ENCODE results near the gene SCO1. TPM values are rescaled to one million over a fixed set of nuclear protein-coding genes. Genes with fewer than 3 reads are reported as not detected.

SCO1 gene
- total and polyA plus RNA-seq, 2 donors (not counting 1 experiment from before 2014, with no cell fraction given), result 5.9 to 28.6 TPM

- H3K27ac Mint-ChIP-seq, result no peak overlapping the region
- no peaks in the 10 kb centered on the region for H3K27me3 Mint-ChIP-seq
- intact Hi-C loops (cut with micrococcal nuclease), result no loop called here
- H3K9ac ChIP-seq (ENCODE audit: low read length), result no peak overlapping the region
- H3K4me2 ChIP-seq (replicated peaks; ENCODE audit: low read depth, low read length, poor library complexity, severe bottlenecking), result no peak overlapping the region
- H3K79me2 ChIP-seq (ENCODE audit: control insufficient read depth, insufficient read depth, low read length), result no peaks in the 10 kb centered on the region
- H3K9me3 Mint-ChIP-seq (ENCODE audit: insufficient read depth), result no peaks in the 10 kb centered on the region
- H3K9me3 ChIP-seq (ENCODE audit: control extremely low read depth in 1 of 3, control insufficient read depth in 2 of 3, insufficient read depth in 1 of 3, low read length in 2 of 3), result no peaks in the 10 kb centered on the region
- WGBS (ENCODE audit: insufficient coverage), result no CpG with 5 or more reads among the region's 5 CpGs
- no peak overlapping the region for H3K27ac ChIP-seq (ENCODE audit: low read length in 2 of 2)
- ATAC-seq (ENCODE audit: low read depth), result no peak
- H3K36me3 ChIP-seq (replicated peaks in 1 of 2; ENCODE audit: control extremely low read depth in 1 of 2, control insufficient read depth in 1 of 2, extremely low read depth in 1 of 2, insufficient read depth in 2 of 2, low read length in 1 of 2), result peaks cover 0 to 2% of the 10 kb centered on the region in 2 experiments
- no peak overlapping the region for H3K4me3 ChIP-seq (ENCODE audit: control extremely low read depth in 1 of 5, extremely low read depth in 1 of 5, insufficient read depth in 1 of 5, low read depth in 2 of 5, low read length in 4 of 5)
- H3K27me3 ChIP-seq (replicated peaks in 1 of 4; ENCODE audit: control extremely low read depth in 1 of 4, control insufficient read depth in 3 of 4, insufficient read depth in 4 of 4, low read length in 3 of 4), result no peaks in the 10 kb centered on the region
- CTCF ChIA-PET, result no interaction called here
- POLR2A ChIA-PET, result no interaction called here
- H3K4me1 ChIP-seq (ENCODE audit: control insufficient read depth in 2 of 2, insufficient read depth in 2 of 2, low read length in 2 of 2), result no peaks in the 10 kb centered on the region
- no peak for DNase-seq
- no peak overlapping the region for H2AFZ ChIP-seq (ENCODE audit: insufficient read depth, low read depth, low read length, poor library complexity, severe bottlenecking)
- TF ChIP-seq EZH2 (IDR thresholded peaks at IDR 0.05; ENCODE audit: borderline replicate concordance, insufficient read depth, low read depth, low read length, poor library complexity, severe bottlenecking) (no peak), CTCF (IDR thresholded peaks at IDR 0.05) (no peak)
- H3K4me1 Mint-ChIP-seq, result no peaks in the 10 kb centered on the region
- no peaks in the 10 kb centered on the region for H4K20me1 ChIP-seq (ENCODE audit: control insufficient read depth, insufficient read depth, low read length, poor library complexity, severe bottlenecking)
- no peak overlapping the region for H3K4me3 Mint-ChIP-seq
Observed at GRCh38 chr17:10666906-10667305, 30.4 kb downstream of the SCO1 start.

- H3K9ac ChIP-seq (ENCODE audit: low read length), result no peak overlapping the region
- H3K4me2 ChIP-seq (replicated peaks; ENCODE audit: low read depth, low read length, poor library complexity, severe bottlenecking), result no peak overlapping the region
- no peaks in the 10 kb centered on the region for H3K9me3 ChIP-seq (ENCODE audit: control extremely low read depth in 1 of 3, control insufficient read depth in 2 of 3, insufficient read depth in 1 of 3, low read length in 2 of 3)
- H3K36me3 ChIP-seq (replicated peaks in 1 of 2; ENCODE audit: control extremely low read depth in 1 of 2, control insufficient read depth in 1 of 2, extremely low read depth in 1 of 2, insufficient read depth in 2 of 2, low read length in 1 of 2), result peaks cover 0 to 2% of the 10 kb centered on the region in 2 experiments
- Mint-ChIP-seq H3K9me3 (ENCODE audit: insufficient read depth) (no peaks in the 10 kb centered on the region), H3K4me3 (no peak overlapping the region), H3K27me3 (no peaks in the 10 kb centered on the region), H3K27ac (no peak overlapping the region), H3K4me1 (no peaks in the 10 kb centered on the region)
- H3K4me1 ChIP-seq (ENCODE audit: control insufficient read depth in 2 of 2, insufficient read depth in 2 of 2, low read length in 2 of 2), result no peaks in the 10 kb centered on the region
- POLR2A ChIA-PET, result no interaction called here
- H3K79me2 ChIP-seq (ENCODE audit: control insufficient read depth, insufficient read depth, low read length), result no peaks in the 10 kb centered on the region
- WGBS (ENCODE audit: insufficient coverage), result 98% methylated on average over 9 of the region's 9 CpGs
- H3K4me3 ChIP-seq (ENCODE audit: control extremely low read depth in 1 of 5, extremely low read depth in 1 of 5, insufficient read depth in 1 of 5, low read depth in 2 of 5, low read length in 4 of 5), result no peak overlapping the region
- intact Hi-C loops (cut with micrococcal nuclease), result no loop called here
- no peak overlapping the region for H2AFZ ChIP-seq (ENCODE audit: insufficient read depth, low read depth, low read length, poor library complexity, severe bottlenecking)
- DNase-seq, result no peak
- no peak overlapping the region for H3K27ac ChIP-seq (ENCODE audit: low read length in 2 of 2)
- no peak for ATAC-seq (ENCODE audit: low read depth)
- no peak for TF ChIP-seq EZH2 (IDR thresholded peaks at IDR 0.05; ENCODE audit: borderline replicate concordance, insufficient read depth, low read depth, low read length, poor library complexity, severe bottlenecking)
- TF ChIP-seq CTCF (IDR thresholded peaks at IDR 0.05), result no peak
- CTCF ChIA-PET, result interaction anchor here (2.2 kb wide), 1 partner anchor 18 kb away, joined by 12 read pairs; no protein-coding TSS in a partner anchor
- H4K20me1 ChIP-seq (ENCODE audit: control insufficient read depth, insufficient read depth, low read length, poor library complexity, severe bottlenecking), result no peaks in the 10 kb centered on the region
- no peaks in the 10 kb centered on the region for H3K27me3 ChIP-seq (replicated peaks in 1 of 4; ENCODE audit: control extremely low read depth in 1 of 4, control insufficient read depth in 3 of 4, insufficient read depth in 4 of 4, low read length in 3 of 4)
Observed at GRCh38 chr17:10664571-10664970, 32.8 kb downstream of the SCO1 start.

Measured in B cell (primary cell).